NCI-H128 (cell line): Measurements from ENCODE around the gene EIF2B5.

Experiments used
- DNase-seq: peaks from one replicate; lab custom pipeline; 2025; ENCODE audit not compliant: unreplicated experiment; lab: John Stamatoyannopoulos, UW

Gene EIF2B5

DNA sequence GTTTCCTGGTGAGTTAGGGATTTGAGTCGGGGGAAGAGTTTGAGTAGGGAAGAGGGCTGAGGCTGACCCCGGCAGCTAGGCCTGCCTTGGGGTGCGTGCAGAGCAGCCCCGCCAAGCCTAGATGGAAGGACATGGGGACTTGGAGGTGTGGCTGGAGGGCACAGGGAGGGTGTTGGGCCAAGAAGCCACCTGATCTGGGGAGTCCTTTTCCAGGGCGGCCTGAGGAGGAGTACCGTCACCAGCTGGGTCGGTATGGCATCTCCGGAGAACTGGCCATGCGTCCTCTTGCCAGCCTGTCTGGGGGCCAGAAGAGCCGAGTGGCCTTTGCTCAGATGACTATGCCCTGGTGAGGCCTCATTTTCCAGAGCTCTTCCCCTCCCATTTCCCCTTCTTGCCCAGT, 57.7 kb downstream of the EIF2B5 start:
- no peak for DNase-seq

GRCh38 chr3:184193991-184194539, 58.9 kb downstream of the EIF2B5 start:
- DNase-seq: no peak
